Ovary (tissue), 3 donors: ENCODE data around the gene POLDIP3.
"Not testable (repeated sequence)": the region's sequence is repeated elsewhere in the genome, so short reads cannot be mapped to it uniquely, and the experiment has no call there.

Experiments used
- EP300 ChIP-seq: sonication (generic); formaldehyde crosslinking; IDR thresholded peaks from one replicate; pipeline ENCODE4 v1.6.1; 2017; ENCODE audit warnings: antibody characterized with exemption
- POLR2A ChIP-seq: fragments of 450-650 bp; IDR thresholded peaks from one replicate; pipeline ENCODE4 v1.6.1; 2017; ENCODE audit warnings: antibody characterized with exemption, mild to moderate bottlenecking, moderate library complexity
- TF ChIP-seq, protein P1 (sequence below), 3 donors: fragments of 450-650 bp in 2 of 3; fragments of 200-600 bp in 1 of 3; IDR thresholded peaks; one replicate each; pipeline versions ENCODE4 v1.5.1 to v1.8.0; 2016 to 2022; ENCODE audit warnings: antibody characterized with exemption in 3 of 3, mild to moderate bottlenecking in 1 of 3
- donor health status: DM: no; HTN: no; CAD: no.

DNA sequence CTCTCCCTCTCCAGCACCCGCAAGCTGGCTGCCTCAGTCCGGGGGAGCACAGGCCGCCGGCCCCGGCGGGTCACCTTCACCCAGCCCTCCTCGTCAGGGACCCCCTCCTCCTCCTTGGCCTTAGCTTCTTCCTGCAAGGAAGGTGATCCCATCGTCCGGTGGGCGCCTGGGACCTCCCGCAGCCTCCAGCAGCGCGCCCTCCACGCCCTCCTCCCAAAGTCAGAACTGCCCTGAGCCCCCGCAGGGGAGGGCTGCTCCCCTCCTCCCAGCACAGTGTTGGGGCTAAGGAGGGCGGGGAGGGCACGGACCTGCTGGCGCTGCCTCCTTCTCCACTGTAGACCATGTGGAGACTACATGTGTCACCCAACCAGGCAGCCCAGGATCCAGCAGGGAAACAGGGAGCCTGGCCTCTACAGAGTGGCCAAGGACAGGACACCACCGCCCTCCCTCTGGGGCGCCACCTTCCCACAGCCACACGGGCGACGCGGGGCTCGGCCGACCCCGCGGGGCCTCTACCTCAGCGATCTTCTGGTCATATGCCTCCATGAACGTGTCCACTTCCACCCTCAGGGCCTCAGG, 38.6 kb downstream of the POLDIP3 start:
- TF ChIP-seq, protein P1, sequence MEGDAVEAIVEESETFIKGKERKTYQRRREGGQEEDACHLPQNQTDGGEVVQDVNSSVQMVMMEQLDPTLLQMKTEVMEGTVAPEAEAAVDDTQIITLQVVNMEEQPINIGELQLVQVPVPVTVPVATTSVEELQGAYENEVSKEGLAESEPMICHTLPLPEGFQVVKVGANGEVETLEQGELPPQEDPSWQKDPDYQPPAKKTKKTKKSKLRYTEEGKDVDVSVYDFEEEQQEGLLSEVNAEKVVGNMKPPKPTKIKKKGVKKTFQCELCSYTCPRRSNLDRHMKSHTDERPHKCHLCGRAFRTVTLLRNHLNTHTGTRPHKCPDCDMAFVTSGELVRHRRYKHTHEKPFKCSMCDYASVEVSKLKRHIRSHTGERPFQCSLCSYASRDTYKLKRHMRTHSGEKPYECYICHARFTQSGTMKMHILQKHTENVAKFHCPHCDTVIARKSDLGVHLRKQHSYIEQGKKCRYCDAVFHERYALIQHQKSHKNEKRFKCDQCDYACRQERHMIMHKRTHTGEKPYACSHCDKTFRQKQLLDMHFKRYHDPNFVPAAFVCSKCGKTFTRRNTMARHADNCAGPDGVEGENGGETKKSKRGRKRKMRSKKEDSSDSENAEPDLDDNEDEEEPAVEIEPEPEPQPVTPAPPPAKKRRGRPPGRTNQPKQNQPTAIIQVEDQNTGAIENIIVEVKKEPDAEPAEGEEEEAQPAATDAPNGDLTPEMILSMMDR (IDR thresholded peaks at IDR 0.05): not testable (repeated sequence)
- TF ChIP-seq POLR2A, EP300: not testable (repeated sequence)
